HG03354 (cell line): ENCODE data around the gene FHAD1.
"Not testable (repeated sequence)": the region's sequence is repeated elsewhere in the genome, so short reads cannot be mapped to it uniquely, and the experiment has no call there.

Source experiments
- ATAC-seq: cut with Tn5 transposase; IDR thresholded peaks from one replicate; pipeline ENCODE4 v1.9.1; 2021; ENCODE audit warnings: mild to moderate bottlenecking; ENCODE audit not compliant: unreplicated experiment, poor library complexity, severe bottlenecking

Gene FHAD1

DNA sequence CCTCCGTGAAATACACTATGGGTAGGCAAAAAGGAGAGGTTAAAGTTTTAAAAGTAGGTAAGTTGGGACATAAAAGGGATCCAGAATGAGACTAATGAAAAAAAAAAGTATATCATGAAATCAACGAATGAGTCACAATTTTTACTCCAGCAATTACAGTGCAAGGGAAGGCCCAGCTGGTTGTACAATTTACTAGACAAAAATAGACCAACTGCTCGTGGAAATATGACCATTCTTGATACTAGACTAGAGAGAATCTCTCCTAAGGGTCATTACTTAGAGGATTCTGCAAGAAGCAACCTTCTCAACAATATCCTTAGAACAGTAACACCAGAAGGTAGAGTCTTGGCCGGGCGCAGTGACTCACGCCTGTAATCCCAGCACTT lies 107.5 kb downstream of the FHAD1 start:
- no peak for ATAC-seq

DNA sequence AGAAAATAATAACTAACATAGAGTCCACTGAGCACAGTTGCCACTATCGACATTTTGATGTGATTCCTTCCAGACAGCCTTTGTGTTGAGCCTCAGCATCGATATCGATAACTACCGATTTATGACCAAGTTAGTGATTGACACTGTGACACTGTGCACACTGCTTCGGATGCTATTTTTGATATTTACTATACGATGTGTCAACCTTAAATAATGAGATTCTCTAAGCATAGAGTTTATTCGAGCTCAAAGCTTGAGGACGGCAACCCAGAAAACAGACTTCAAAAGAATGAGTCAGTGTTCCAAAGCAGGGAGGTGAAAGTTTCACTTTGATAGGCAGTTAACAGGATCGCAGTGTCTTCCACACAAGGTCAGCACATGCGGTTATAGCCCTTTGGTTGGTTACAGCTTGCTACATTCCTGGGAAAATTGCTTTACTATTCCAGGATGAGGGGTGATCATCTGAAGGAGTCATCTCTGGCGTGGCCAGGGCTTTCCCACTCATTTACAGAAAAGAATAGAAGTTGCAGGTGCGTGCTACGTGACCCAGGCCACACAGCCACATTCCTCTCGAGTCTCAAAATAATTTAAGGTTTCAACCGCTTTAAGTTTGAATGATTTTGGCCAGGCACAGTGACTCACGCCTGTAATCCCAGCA lies 109.1 kb downstream of the FHAD1 start:
- no peak for ATAC-seq

DNA sequence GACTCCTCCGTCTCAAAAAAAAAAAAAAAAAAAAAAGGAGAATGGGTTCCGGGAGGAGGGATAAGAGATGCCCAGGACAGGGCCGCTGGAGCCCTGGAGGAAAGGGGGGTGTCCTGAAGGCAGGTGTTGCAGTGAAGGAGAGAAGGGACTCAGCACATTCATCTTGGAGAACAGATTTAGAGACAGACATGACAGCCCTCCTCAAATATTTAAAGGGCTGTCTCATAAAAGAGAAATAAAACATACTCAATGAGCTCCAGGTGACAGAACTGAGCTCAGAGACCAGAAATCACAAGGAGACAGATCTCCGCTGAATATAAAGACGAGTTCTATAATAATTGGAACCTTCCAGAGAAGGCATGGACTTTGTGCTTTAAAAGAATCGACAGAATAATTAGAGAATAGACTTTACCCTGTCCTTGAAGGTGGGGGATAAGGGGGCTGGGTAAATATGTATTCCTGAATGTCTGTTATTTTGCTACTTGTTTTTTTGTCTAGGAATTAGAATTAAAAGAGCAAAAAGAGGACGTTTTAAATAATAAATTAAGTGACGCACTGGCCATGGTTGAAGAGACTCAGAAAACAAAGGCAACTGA lies 110.7 kb downstream of the FHAD1 start:
- ATAC-seq: no peak

DNA sequence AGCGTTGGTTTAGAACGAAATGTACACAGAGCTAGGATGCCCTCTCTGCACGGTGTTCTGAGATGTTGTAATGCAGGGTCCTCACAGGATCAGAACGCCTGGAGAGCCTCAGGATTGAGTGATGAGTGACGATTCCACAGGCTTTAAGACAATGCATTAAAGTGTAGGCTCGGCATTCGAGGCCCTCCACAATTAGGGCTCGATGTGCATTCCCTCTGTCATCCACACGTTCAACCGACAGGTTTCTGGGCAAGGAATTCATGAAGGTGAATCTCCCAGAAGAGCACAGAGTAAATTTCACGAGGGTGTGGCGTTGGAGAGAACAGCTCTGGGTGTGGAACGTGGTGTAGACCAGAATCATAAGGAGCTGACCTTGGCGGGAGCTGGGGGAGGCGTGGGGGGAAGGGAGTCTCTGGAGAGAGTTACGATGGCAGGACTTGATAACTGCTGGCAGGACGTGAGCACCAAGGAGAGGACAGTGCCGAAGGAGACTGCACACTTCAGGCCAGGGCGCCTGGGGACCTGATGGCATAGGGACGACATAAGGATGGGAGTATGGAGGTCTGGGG lies 111.6 kb downstream of the FHAD1 start:
- ATAC-seq: no peak

DNA sequence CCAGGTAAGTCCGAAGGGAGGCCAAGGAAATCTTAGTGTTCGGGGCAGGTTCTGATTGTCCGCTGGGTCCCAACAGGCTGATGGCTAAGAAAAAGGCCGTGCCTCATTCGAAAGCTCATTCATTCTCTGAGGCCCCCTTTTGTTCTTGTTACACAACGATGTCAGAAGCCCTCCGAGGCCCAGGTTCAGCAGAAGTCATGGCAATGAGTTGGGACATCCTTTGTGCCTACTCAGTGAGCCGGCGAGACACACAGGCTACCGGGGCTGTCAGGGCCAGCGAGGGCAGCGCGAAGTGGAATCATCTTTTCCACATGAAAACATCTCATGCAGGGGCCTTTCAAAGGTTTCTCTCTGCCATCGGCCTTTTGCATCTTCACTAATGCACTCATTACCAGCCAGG lies 113.7 kb downstream of the FHAD1 start:
- no peak for ATAC-seq

DNA sequence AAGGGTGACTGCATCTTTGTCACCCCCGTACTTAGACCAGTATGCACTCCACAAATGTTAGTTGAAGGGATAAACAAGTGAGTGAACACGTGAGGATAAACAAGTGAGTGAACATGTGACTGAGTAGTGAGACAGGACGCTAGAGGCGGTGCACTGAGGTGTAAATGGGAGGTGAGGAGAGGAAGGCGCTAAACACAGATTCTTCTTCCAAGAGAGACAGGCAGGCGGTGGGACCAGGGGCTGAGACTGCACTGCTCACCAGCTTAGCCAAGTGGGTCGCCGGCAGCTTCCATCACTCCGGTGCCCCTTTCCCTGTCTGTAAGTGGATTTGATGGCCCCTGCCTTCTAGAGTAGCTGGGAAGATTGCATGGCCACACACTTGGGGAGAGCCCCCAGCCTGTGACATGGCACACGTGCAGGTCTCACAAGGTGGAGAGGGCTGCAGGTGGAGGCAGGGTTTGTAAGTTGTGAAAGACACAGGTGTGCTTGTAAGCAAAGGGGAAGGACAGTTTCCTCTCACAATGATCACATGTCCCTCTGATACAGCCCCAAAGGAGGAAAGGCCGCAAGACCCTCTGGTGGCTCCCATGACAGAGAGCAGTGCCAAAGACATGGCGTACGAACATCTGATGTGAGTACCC lies 115.2 kb downstream of the FHAD1 start:
- no peak for ATAC-seq

DNA sequence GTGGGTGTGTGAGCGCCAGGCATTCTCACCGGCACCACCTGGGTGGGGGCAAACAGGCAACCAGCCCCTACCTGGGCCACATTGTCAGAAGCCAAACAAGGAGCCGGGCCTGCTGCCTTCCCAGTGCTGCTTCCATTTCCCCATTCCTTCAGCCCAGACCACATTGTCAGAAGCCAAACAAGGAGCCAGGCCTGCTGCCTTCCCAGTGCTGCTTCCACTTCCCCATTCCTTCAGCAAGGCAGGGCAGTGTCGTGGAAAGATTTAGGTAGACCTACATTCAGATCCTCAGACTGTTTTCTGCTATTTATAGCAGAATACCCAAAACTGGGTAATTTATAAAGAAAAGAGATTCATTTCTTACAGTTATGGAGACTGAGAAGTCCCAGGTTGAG lies 115.7 kb downstream of the FHAD1 start:
- ATAC-seq: no peak

DNA sequence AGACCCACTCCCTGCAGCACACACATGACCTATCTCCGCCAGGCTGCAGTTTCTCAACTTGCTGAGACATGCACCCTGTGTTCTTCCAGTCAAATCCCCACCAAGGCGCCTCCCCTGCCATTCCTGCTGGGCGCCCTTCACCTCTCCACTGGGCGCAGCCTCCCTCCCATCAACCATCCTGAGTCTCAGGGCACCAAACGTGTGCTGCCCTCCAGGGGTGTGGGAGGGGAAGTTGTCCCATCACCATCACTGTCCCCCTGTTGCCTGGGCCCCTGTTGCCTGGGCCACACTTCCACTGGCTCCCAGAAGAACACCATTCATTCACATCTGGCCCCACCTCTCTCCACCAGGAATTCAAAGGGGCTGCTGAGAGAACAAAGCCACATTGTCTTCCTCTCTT lies 117.7 kb downstream of the FHAD1 start:
- ATAC-seq: no peak

DNA sequence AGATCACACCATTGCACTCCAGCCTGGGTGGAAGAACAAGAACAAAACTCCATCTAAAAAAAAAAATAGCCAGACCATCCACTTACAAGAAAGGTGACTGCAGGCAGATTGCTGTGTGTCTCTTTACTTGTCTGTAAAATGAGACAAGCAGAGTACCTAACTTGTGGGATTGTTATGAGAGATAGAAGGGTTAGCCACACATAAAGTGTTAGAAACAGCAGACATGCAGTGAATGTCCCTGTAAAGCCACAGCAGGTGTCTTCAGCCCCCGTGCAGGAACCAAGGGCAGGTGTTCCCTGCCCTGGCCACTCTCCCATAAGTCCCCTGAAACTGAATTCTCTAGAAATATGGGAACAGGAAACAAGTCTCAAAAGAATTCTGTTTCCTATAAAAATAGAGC lies 121.9 kb downstream of the FHAD1 start:
- ATAC-seq: no peak

DNA sequence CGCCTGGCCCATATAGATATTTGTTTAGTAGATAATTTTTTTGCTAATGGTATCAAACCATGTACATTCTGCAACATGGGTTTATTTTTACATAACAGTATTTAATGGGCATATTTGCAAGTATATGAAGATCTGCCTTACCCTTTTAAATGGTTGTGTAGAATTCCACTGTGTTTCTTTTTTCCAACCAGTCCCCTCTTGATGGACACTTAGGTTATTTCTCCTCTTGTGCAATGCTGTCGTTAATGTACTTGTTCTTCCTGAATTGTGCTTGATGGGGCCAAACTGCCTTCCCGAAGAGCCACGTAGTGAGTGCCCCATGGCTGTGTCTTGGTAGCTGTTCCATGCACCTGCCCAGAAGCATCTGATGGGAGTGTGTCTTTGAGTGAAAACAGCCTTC lies 123.2 kb downstream of the FHAD1 start:
- ATAC-seq: no peak

DNA sequence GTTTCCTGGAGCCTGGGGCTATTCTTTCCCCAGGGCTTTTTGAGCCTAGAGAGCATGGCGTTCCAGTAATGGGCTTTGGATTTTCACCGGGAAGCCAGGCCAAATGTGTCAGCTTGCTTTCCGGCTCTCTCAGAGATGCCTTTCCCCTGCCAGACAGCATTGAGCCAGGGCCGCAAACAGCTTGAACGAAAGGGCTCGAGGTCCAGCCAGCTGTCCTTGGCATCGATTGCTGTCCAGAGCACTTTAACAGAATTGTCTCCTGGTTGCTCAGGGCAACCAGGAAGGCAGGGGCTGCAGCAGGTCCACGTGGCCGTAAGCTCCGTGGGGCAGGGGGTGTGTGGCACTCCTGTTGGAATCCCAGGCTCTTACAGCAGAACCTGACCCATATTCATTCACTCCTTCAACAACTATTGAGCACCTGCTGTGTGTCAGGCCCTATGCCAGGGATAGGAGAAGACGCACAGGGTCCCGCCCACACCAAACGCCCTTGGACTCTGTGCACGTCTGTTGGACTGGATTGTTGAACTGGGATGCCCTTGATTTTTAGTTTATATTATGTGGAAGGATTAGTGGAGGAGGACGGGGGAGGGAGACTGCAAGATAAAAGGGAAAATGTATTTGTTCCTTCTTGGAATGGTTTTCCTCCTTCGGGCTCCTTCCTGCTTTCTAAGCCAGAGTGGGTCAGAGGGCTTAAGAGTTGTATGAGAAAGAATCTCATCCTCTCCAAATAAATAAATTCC lies 123.9 kb downstream of the FHAD1 start:
- no peak for ATAC-seq

DNA sequence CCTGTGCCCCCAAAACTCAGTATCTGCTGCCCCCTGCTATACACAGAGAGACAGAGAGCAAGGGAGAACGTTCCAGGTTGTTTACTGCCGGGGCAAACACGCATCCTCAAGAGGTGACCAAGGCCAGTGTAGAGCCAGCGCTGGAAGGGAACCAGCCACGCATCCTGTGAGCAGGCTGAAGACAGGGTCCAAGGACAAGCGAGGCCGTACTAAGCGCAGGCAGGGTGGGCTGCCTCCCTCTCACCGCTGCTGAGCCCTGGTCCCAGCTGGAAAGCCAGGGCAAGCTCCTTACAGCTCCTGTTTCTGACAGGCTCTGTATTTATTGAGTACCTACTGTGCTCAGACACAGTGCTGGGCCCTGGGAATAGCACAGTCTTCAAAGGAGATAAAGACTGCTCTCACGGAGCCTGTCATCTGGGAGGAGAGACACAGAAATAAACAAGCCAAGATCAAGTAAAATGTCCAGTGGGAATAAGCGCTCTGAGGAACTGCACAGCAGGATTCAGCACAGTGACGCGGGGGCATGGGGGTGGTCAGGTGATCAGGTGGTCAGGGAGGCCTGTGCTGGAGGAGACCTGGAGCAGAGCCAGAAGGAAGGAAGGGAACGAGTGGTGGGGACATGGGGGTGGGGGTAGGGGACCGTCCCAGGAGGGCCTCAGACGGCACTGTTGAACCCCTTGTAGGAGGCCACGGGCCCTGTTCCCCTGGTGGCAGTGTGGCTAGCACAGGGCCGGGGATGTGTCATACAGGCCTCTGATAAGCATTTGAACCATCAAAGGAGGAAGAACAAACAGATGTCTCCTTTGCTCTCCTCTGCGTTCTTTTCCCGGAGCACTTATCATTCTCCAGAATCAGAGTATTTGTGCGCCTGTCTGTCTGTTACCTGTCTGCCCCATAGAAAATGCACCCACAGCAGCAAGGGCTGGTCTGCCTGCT lies 124.9 kb downstream of the FHAD1 start:
- ATAC-seq: no peak

DNA sequence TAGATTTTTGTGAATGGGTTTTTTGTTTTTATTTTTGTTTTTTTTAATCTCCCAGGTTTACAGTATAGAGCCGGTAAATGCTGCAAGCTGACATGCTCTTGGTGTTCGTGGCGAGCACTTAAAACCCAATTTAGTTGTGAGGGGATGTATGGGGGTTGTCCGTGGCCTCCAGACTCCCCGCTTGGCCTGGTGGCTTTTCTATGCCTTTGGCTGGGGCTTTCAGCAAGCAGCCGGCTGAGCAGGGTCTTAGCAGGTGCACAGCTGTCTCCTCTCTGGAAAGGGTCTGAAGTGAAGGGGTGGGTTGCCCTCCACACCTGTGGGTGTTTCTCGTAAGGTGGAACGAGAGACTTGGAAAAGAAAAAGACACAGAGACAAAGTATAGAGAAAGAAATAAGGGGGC lies 131.7 kb downstream of the FHAD1 start:
- ATAC-seq: no peak

DNA sequence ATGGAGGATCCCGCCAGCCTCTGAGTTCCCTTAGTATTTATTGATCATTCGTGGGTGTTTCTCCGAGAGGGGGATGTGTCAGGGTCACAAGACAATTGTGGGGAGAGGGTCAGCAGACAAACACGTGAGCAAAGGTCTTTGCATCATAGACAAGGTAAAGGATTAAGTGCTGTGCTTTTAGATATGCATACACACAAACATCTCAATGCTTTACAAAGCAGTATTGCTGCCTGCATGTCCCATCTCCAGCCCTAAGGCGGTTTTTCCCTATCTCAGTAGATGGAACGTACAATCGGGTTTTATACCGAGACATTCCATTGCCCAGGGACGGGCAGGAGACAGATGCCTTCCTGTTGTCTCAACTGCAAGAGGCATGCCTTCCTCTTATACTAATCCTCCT lies 132.1 kb downstream of the FHAD1 start:
- not testable (repeated sequence) for ATAC-seq

DNA sequence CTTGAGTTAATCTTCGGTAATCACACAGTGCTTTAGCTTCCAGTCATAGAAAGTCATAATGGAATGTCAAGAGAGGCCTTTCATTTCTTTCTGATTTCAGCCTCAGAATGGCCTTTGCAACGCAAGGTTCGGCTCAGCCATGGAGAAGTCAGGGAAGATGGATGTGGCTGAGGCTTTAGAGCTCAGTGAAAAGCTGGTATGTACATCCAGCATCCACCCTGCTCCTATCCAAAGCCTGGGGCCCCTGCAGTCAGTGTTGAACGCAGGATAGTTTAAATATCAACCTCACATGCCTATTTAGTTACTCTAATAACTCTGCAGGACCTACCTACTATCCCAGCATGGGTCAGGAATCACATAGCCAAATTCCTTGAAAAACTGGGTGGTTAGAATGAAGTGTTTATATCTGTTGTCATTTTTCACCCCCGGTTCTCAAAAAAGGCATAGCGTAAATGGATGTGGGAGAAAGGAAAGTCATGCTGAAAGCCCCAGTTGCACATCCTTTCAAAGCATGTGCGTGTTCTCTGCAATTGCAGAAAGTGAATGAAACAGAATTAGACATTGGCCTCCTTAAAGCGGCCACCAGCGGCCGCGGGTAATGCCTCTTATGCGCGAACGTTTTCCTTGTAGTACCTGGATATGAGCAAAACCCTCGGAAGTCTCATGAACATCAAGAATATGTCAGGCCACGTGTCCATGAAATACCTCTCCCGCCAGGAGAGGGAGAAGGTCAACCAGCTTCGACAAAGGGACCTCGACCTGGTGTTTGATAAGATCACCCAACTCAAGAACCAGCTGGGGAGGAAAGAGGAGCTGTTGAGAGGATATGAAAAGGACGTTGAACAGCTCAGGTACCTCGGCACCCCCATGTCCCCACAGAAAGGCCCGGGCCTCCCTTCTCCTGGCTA lies 133.8 kb downstream of the FHAD1 start:
- no peak for ATAC-seq

DNA sequence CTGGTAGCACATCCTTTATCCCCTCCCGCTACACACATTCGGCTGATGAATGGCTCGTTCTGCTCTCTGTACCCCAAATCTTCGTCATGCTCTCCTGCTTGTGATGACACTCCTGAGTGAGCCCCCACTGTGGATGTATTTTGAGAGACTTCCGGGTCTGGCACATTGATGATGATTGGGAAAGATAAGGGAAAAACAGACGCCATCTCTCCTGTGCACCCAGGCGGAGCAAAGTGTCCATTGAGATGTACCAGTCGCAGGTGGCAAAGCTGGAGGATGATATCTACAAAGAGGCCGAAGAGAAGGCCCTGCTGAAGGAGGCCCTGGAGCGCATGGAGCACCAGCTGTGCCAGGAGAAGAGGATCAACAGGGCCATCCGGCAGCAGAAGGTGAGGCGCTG lies 134.8 kb downstream of the FHAD1 start:
- ATAC-seq: no peak

DNA sequence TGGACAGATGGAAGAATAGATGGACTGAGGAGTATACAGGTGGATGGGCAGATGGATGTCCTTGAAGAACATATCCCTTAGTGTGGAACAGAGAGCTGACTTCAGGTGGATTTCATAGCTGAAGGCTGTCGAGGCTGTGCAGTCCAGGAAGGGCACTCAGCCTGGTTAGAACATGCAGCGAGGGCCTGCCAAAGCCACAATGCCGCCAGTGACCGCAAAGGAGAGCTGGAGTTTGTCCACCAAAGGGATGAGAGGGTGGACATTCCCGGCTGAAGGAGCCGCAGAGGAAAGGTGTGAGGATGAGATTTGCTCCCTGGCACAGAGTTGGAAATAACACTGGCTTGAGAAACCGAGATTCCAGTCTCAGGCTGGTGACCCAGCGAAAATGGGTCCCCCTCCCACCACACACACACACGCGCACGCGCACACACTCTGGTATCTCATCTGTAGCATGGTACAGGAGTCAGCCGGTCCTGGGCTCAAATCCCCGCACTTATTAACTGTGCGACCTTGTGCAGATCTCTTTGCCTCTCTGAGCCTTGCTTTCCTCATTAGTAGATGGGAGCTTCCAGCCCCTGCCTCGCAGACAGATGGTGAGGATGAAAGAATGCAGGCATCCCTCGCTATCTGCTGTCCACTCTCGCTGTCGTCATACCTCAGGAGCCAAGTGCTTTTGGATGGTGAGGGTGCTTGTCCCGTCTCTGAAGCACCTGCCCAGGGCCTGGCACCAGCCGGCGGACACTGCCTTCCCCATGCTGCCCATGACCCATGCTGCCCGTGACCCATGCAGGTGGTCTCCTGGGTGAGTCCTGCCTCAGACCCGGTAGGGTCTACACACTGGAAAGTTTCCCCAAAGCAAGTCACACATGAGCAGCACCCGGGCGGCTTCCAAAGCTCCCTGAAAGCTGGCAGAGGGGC lies 135.8 kb downstream of the FHAD1 start:
- ATAC-seq: no peak

DNA sequence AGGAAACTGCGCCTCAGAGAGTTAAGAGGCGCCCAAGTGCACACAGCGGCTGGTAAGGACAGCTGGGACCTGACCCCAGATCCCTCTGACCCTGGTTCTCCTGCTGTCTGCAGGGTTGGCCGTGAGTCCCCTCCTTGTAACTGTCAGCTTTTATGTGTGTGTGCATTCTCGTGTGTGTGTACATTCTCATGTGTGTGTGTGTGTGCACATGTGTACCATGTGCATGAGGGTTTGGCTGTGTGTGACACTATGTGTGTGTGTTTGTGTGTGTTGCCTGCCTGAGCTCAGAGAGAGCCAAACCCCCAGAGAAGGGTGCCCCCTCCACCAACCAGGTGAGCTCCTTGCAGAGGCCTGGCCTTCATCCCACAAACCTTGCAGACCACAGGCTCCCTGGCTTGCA lies 136.8 kb downstream of the FHAD1 start:
- no peak for ATAC-seq
